K562 (cell line): ENCODE results near the gene TBX6. TPM values are rescaled to one million over a fixed set of nuclear protein-coding genes. Genes with fewer than 3 reads are reported as not detected.

Experiments
- ATF2 ChIP-seq: sonication (generic); formaldehyde crosslinking; IDR thresholded peaks from 2 replicates; pipeline ENCODE4 v1.8.1; 2022; ENCODE audit warnings: missing genetic modification reagents
- BCL6 ChIP-seq: fragments of 250-450 bp; sonication (Bioruptor Pico); IDR thresholded peaks from 2 replicates; pipeline ENCODE4 v1.4.0; 2020
- CBX3 ChIP-seq, 2 experiments: IDR thresholded peaks; 1 replicate in 1 of 2; 2 replicates in 1 of 2; pipeline ENCODE4 v1.6.1; 2012; ENCODE audit warnings: inconsistent platforms in 2 of 2, low read length in 2 of 2, borderline replicate concordance in 1 of 2, control low read depth in 1 of 2
- CHCHD3 ChIP-seq: fragments of 250-450 bp; sonication (Bioruptor Pico); IDR thresholded peaks from 2 replicates; pipeline ENCODE4 v2.1.2; 2022; ENCODE audit warnings: mild to moderate bottlenecking
- E2F3 ChIP-seq: fragments of 250-450 bp; sonication (Bioruptor Pico); IDR thresholded peaks from 2 replicates; pipeline ENCODE4 v1.4.0; 2020; ENCODE audit warnings: mild to moderate bottlenecking
- FOXK1 ChIP-seq: sonication (generic); formaldehyde crosslinking; IDR thresholded peaks from 2 replicates; pipeline ENCODE4 v1.8.0; 2022; ENCODE audit warnings: missing genetic modification reagents, mild to moderate bottlenecking, borderline replicate concordance
- GTF2E2 ChIP-seq: fragments of 200-800 bp; sonication (Bioruptor generic); IDR thresholded peaks from 2 replicates; pipeline ENCODE4 v1.6.1; 2016; ENCODE audit warnings: missing genetic modification characterization, missing compliant biosample characterization
- KLF16 ChIP-seq: IDR thresholded peaks from 2 replicates; pipeline ENCODE4 v1.6.1; 2016; ENCODE audit warnings: antibody characterized with exemption
- MAX ChIP-seq: sonication (generic); formaldehyde crosslinking; IDR thresholded peaks from 2 replicates; pipeline ENCODE4 v1.9.0; 2022; ENCODE audit warnings: mild to moderate bottlenecking, missing genetic modification reagents
- MTA2 ChIP-seq: fragments of 450-650 bp; IDR thresholded peaks from 2 replicates; pipeline ENCODE4 v1.6.1; 2016; ENCODE audit warnings: low read depth
- NBN ChIP-seq: fragments of 450-650 bp; IDR thresholded peaks from 2 replicates; pipeline ENCODE4 v1.6.1; 2016; ENCODE audit warnings: low read depth, mild to moderate bottlenecking
- NCOA1 ChIP-seq: fragments of 450-650 bp; IDR thresholded peaks from 2 replicates; pipeline ENCODE4 v1.6.1; 2016; ENCODE audit warnings: low read depth
- NONO ChIP-seq, 2 experiments: fragments of 200-400 bp in 1 of 2; fragments of 450-650 bp in 1 of 2; formaldehyde crosslinking in 1 of 2; IDR thresholded peaks; 2 replicates each; pipeline ENCODE4 v1.6.1; 2017; ENCODE audit warnings: low read depth in 2 of 2, mild to moderate bottlenecking in 2 of 2, moderate library complexity in 2 of 2, low read length in 1 of 2
- NR1H2 ChIP-seq: sonication (generic); formaldehyde crosslinking; IDR thresholded peaks from 2 replicates; pipeline ENCODE4 v1.4.0; 2020; ENCODE audit warnings: mild to moderate bottlenecking, missing genetic modification reagents
- PHF21A ChIP-seq: fragments of 450-650 bp; IDR thresholded peaks from 2 replicates; pipeline ENCODE4 v1.6.1; 2017; ENCODE audit warnings: low read depth, borderline replicate concordance
- POLR2G ChIP-seq: fragments of 200-400 bp; formaldehyde crosslinking; IDR thresholded peaks from 2 replicates; pipeline ENCODE4 v1.6.1; 2017; ENCODE audit warnings: low read depth, mild to moderate bottlenecking, antibody characterized with exemption, low read length, moderate library complexity
- PPARD ChIP-seq: fragments of 250-450 bp; sonication (Bioruptor Pico); IDR thresholded peaks from 2 replicates; pipeline ENCODE4 v1.8.0; 2022; ENCODE audit warnings: inconsistent platforms, mild to moderate bottlenecking, moderate library complexity
- PRPF4 ChIP-seq: fragments of 200-400 bp; formaldehyde crosslinking; IDR thresholded peaks from one replicate; pipeline ENCODE4 v1.6.1; 2017; ENCODE audit warnings: low read length, low read depth, mild to moderate bottlenecking; ENCODE audit not compliant: insufficient read depth, poor library complexity, severe bottlenecking
- RBFOX2 ChIP-seq: fragments of 200-400 bp; formaldehyde crosslinking; IDR thresholded peaks from 2 replicates; pipeline ENCODE4 v1.6.1; 2017; ENCODE audit warnings: low read depth, mild to moderate bottlenecking, low read length, moderate library complexity
- RFX5 ChIP-seq: IDR thresholded peaks from 2 replicates; pipeline ENCODE4 v1.6.1; 2011; ENCODE audit warnings: low read depth, mild to moderate bottlenecking, improper control_type of control experiment, low read length
- XRCC3 ChIP-seq: fragments of 450-650 bp; IDR thresholded peaks from 2 replicates; pipeline ENCODE4 v1.6.1; 2017; ENCODE audit warnings: mild to moderate bottlenecking, moderate library complexity
- ZKSCAN1 ChIP-seq: fragments of 150-350 bp; IDR thresholded peaks from 2 replicates; pipeline ENCODE4 v1.6.1; 2016; ENCODE audit warnings: low read depth, low read length
- ZNF174 ChIP-seq: fragments of 250-450 bp; sonication (Bioruptor Pico); IDR thresholded peaks from 2 replicates; pipeline ENCODE4 v1.4.0; 2020; ENCODE audit warnings: mild to moderate bottlenecking
- ZNF232 ChIP-seq: sonication (generic); formaldehyde crosslinking; IDR thresholded peaks from 2 replicates; pipeline ENCODE4 v1.8.0; 2022; ENCODE audit warnings: mild to moderate bottlenecking, missing genetic modification reagents
- ZNF507 ChIP-seq: conservative IDR thresholded peaks from 2 replicates; pipeline ENCODE4 v1.6.1; 2017; ENCODE audit warnings: missing genetic modification characterization, missing compliant biosample characterization
- ZNF639 ChIP-seq, 2 experiments: fragments of 200-800 bp in 1 of 2; sonication (Bioruptor generic) in 1 of 2; sonication (generic) in 1 of 2; formaldehyde crosslinking in 1 of 2; IDR thresholded peaks in 1 of 2; conservative IDR thresholded peaks in 1 of 2; 2 replicates each; pipeline versions ENCODE4 v1.5.0 to v1.6.1; 2016 to 2020; ENCODE audit warnings: missing compliant biosample characterization in 1 of 2, missing genetic modification characterization in 1 of 2, missing genetic modification reagents in 1 of 2
- ZNF644 ChIP-seq: fragments of 200-800 bp; sonication (Bioruptor generic); IDR thresholded peaks from 2 replicates; pipeline ENCODE4 v1.6.1; 2016; ENCODE audit warnings: low read depth, missing genetic modification characterization, missing compliant biosample characterization
- ZNF707 ChIP-seq: fragments of 250-450 bp; sonication (Bioruptor Pico); conservative IDR thresholded peaks from 2 replicates; pipeline ENCODE4 v1.8.0; 2022; ENCODE audit warnings: inconsistent platforms, mild to moderate bottlenecking, moderate library complexity
- polyA plus RNA-seq, 8 experiments: library from polyadenylated mRNA; depleted of rRNA in 4 of 8; stranded (reverse) in 5 of 8; unstranded in 3 of 8; fragments of >200 nt; fragmentation: Nextera tagmentation in 2 of 8; fragmentation: Illumina TruSeq in 1 of 8; extraction: Ambion mirVana in 2 of 8; extraction: Trizol in 1 of 8; gene quantifications; 2 replicates each; pipeline versions ENCODE4 v1.2.1 to v1.2.3, GENCODE V29; 2011 to 2014; ENCODE audit warnings: inconsistent platforms in 1 of 8, missing spikeins in 1 of 8
- total RNA-seq, 7 experiments: library from RNA; depleted of rRNA in 6 of 7; stranded (reverse); fragments of >200 nt in 6 of 7; fragmentation: Illumina TruSeq in 2 of 7; extraction: Trizol in 2 of 7; gene quantifications; 2 replicates each; pipeline versions ENCODE4 v1.2.1 to v1.2.3, GENCODE V29; 2011 to 2021; ENCODE audit warnings: low replicate concordance in 1 of 7

The TBX6 gene
- total and polyA plus RNA-seq, 9 of the 15 experiments (the other 6 are each of a cell fraction or from before 2014, with no cell fraction given) = 0.07 to 0.58 (median 0.11) TPM; not detected in 2

GRCh38 chr16:30063893-30064728 is 27.6 kb downstream of the TBX6 start (continued):
- TF ChIP-seq RFX5 (no peak), MAX (CRISPR knock-in tag) (no peak; the same call in 1 of the 2 replicates), BCL6 (no peak), POLR2G (peak; percentile 66), CHCHD3 (no peak), RBFOX2 (0 out of 2 replicates have a peak, but pooled peaks have one; percentile 37), FOXK1 (CRISPR knock-in tag) (no peak), NONO (IDR thresholded peaks at IDR 0.05; ENCODE audit: low read depth in 2 of 2, low read length in 1 of 2) (peak in 1 of 2 experiments; percentile 53; a peak in 1 of 4 replicates), ZNF639 (CRISPR knock-in tag; conservative IDR thresholded peaks at IDR 0.05 in 1 of 2, IDR thresholded peaks at IDR 0.05 in 1 of 2) (no peak), ZKSCAN1 (no peak), XRCC3 (no peak), PHF21A (no peak), ZNF174 (CRISPR knock-in tag) (no peak), NBN (no peak), PPARD (no peak), ATF2 (no peak), ZNF644 (tag) (no peak), NR1H2 (CRISPR knock-in tag) (no peak), MTA2 (no peak), GTF2E2 (tag) (no peak), NCOA1 (no peak), ZNF232 (no peak), KLF16 (no peak), ZNF507 (tag) (no peak), PRPF4 (no peak), E2F3 (CRISPR knock-in tag) (no peak), CBX3 (IDR thresholded peaks at IDR 0.05; ENCODE audit: borderline replicate concordance in 1 of 2, low read length in 2 of 2) (no peak; a peak in 1 of 3 replicates), ZNF707 (CRISPR knock-in tag) (no peak)
